Psoas muscle (tissue), 8 donors: ENCODE data around the gene PLPPR3. TPM values are rescaled to one million over a fixed set of nuclear protein-coding genes. Genes with fewer than 3 reads are reported as not detected.
A peak's percentile ranks its signal among the peaks of the same experiment; 100 is the strongest.
"Not testable (repeated sequence)": the region's sequence is repeated elsewhere in the genome, so short reads cannot be mapped to it uniquely, and the experiment has no call there.

Source experiments
- ATAC-seq, 4 donors: fragments of 200-7000 bp; cut with Tn5 transposase; one replicate each; pipeline ENCODE4 v1.9.1; 2020; ENCODE audit warnings: moderate library complexity in 3 of 4, mild to moderate bottlenecking in 2 of 4
- DNase-seq, 2 donors: peaks; one replicate each; pipeline ENCODE4 v3.0.0-alpha.2; 2020
- H3K27ac ChIP-seq: fragments of 200-600 bp; one replicate; pipeline ENCODE4 v1.8.0; 2022
- H3K27me3 ChIP-seq, 3 donors: fragments of 200-600 bp in 1 of 3; one replicate each; pipeline versions ENCODE4 v1.6.1 to v1.8.0; 2013 to 2022; ENCODE audit warnings: low read length in 2 of 3, mild to moderate bottlenecking in 2 of 3, moderate library complexity in 1 of 3; ENCODE audit not compliant: insufficient read depth in 3 of 3
- H3K36me3 ChIP-seq, 2 donors: fragments of 200-600 bp in 1 of 2; one replicate each; pipeline versions ENCODE4 v1.6.1 to v1.8.0; 2013 to 2022; ENCODE audit warnings: low read depth in 1 of 2, mild to moderate bottlenecking in 1 of 2, moderate library complexity in 1 of 2; ENCODE audit not compliant: insufficient read depth in 1 of 2
- H3K4me1 ChIP-seq: fragments of 200-600 bp; one replicate; pipeline ENCODE4 v1.8.0; 2022
- H3K4me3 ChIP-seq: fragments of 200-600 bp; one replicate; pipeline ENCODE4 v1.8.0; 2022; ENCODE audit warnings: mild to moderate bottlenecking
- H3K9me3 ChIP-seq: fragments of 200-600 bp; one replicate; pipeline ENCODE4 v1.8.0; 2022
- WGBS, 3 donors: extraction: QIAGEN DNeasy Blood & Tissue Kit; methylation state at CpG; one replicate each; pipeline versions ENCODE4 v1.1.6 to v1.1.7; 2013; 5-methylcytosine and 5-hydroxymethylcytosine counted together
- intact Hi-C, 2 donors: fragments of 100-400 bp; cut with DNase I; formaldehyde crosslinking; loops; one replicate each; pipeline versions ENCODE4 v1.11.0 to v1.14.2; 2022
- polyA plus RNA-seq, 3 donors: library from polyadenylated mRNA; stranded (reverse); fragments of 200-250 nt; gene quantifications; one replicate each; pipeline ENCODE4 v1.2.3, GENCODE V29; 2013
- total RNA-seq, 4 donors: library from RNA; stranded (reverse); fragmentation: NEBNext Ultra II Directional in 2 of 4; extraction: Animal tissue kit (Norgen Biotek cat#: 25700) in 2 of 4; gene quantifications; one replicate each; pipeline versions ENCODE4 v1.2.1 to v1.2.4, GENCODE V29; 2021 to 2023
- TF ChIP-seq, protein P1 (sequence below): fragments of 200-600 bp; IDR thresholded peaks from one replicate; pipeline ENCODE4 v1.8.0; 2022; ENCODE audit warnings: antibody characterized with exemption
- donor health status: healthy with polysubstance abuse.
- donor health status: DM: no; HTN: no; CAD: no; lungs with moderate emphysema.
- donor health status: Bipolar disorder and iron deficiency.
- donor health status: healthy.
- donor health status: DM: yes; HTN: yes; CAD: no.
- donor health status: DM: no; HTN: no; CAD: no.
- donor health status: DM: no; HTN: no; CAD: no.
- donor health status: DM: yes; HTN: yes; CAD: no.

PLPPR3 gene
- total and polyA plus RNA-seq, 7 donors, result not detected

DNA sequence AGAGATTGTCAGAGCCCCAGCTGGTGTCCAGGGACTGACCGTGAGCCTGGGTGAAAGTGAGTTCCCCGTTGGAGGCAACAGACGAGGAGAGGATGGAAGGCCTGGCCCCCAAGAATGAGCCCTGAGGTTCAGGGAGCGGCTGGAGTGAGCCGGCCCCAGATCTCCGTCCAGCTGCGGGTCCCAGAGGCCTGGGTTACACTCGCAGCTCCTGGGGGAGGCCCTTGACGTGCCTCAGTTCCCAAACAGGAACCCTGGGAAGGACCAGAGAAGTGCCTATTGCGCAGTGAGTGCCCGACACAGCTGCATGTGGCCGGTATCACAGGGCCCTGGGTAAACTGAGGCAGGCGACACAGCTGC lies 29.2 kb upstream of the PLPPR3 start:
- TF ChIP-seq, protein P1, sequence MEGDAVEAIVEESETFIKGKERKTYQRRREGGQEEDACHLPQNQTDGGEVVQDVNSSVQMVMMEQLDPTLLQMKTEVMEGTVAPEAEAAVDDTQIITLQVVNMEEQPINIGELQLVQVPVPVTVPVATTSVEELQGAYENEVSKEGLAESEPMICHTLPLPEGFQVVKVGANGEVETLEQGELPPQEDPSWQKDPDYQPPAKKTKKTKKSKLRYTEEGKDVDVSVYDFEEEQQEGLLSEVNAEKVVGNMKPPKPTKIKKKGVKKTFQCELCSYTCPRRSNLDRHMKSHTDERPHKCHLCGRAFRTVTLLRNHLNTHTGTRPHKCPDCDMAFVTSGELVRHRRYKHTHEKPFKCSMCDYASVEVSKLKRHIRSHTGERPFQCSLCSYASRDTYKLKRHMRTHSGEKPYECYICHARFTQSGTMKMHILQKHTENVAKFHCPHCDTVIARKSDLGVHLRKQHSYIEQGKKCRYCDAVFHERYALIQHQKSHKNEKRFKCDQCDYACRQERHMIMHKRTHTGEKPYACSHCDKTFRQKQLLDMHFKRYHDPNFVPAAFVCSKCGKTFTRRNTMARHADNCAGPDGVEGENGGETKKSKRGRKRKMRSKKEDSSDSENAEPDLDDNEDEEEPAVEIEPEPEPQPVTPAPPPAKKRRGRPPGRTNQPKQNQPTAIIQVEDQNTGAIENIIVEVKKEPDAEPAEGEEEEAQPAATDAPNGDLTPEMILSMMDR, result no peak
- Histone ChIP-seq H3K4me1 (peaks cover 7% of the 10 kb centered on the region), H3K27me3 (peaks cover 0 to 78% (median 16%) of the 10 kb centered on the region in 3 donors), H3K27ac (peak overlapping the region; percentile 14), H3K36me3 (no peaks in the 10 kb centered on the region), H3K4me3 (peak overlapping the region; percentile 2), H3K9me3 (no peaks in the 10 kb centered on the region)
- DNase-seq (no peak), ATAC-seq (no peak)
- intact Hi-C loops, result loop anchor here in 1 of 2 donors (10.0 kb wide), 1 partner anchor 134 kb away; the partner anchor contains the start of gene WDR18
- 17 to 28% (median 18%) methylated on average over 13 of the region's 13 CpGs for WGBS, 3 donors

DNA sequence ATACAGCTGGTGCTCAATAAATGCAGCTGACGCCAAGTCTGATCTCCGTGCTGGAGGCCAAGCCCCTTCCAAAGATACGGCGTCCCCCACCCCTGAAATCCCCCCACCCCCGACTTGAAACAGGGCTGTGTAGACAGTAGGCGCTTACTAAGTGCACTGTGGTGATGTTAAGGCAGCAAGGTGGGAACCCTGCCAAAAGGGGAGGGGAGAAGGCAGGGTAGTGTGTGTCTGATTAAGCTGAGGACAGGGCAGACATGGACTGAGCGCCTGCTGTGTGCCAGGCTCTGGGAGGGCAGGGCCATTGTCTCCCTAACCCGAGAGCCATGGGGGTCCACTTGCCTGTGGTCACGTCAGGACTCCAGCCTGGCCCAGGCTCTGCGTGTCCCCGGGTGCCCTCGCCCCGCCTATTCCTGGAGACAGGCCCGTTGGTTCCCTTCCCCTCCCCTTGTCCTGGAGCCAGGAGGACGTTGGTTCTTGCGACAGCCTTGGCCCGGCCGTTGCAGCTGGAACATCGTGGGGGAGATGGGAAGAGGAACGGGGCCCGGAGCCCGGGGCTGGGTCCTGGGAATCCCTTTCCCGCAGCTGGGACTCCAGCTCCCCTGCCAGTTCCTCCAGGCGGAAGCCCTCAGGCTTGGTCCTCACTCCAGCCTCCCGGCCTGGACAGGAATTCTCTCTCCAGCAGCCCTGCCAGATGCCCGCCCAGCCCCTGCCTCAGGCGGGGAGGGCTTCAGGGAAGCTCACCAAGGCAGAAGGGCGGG lies 28.6 kb upstream of the PLPPR3 start:
- H3K27me3 ChIP-seq, result peaks cover 0 to 78% (median 16%) of the 10 kb centered on the region in 3 donors
- TF ChIP-seq, protein P1, result no peak
- no peaks in the 10 kb centered on the region for H3K9me3 ChIP-seq
- peak overlapping the region; percentile 2 for H3K4me3 ChIP-seq
- ATAC-seq (peak; percentile 76 to 90 (median 86)), DNase-seq (peak; percentile 92 to 96)
- WGBS, 3 donors, result 13 to 14% (median 13%) methylated on average over 26 to 28 of the region's 28 CpGs
- intact Hi-C loops, result loop anchor here in 1 of 2 donors (10.0 kb wide), 1 partner anchor 134 kb away; the partner anchor contains the start of gene WDR18
- peak overlapping the region; percentile 14 for H3K27ac ChIP-seq
- peaks cover 7% of the 10 kb centered on the region for H3K4me1 ChIP-seq
- H3K36me3 ChIP-seq, result no peaks in the 10 kb centered on the region

DNA sequence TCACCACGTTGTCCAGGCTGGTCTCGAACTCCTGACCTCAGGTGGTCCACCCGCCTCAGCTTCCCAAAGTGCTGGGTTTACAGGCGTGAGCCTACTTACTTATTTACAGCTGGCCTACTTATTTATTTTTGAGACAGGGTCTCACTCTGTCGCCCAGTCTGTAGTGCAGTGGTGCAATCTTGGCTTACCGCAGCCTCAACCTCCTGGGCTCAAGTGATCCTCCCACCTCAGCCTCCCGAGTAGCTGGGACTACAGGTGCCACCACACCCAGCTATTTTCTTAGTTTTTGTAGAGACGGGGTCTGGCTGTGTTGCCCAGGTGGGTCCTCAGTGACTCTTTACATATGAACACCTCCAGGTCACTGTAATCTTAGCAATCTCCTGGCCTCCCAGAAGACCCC lies 27.4 kb upstream of the PLPPR3 start:
- H3K4me3 ChIP-seq, DNase-seq, H3K36me3 ChIP-seq, H3K9me3 ChIP-seq, ATAC-seq, H3K27ac ChIP-seq, intact Hi-C loops, H3K4me1 ChIP-seq: not testable (repeated sequence)
- 74 to 82% (median 78%) methylated on average over 8 of the region's 8 CpGs for WGBS, 3 donors
- H3K27me3 ChIP-seq, result peaks cover 0 to 79% (median 13%) of the 10 kb centered on the region in 3 donors

DNA sequence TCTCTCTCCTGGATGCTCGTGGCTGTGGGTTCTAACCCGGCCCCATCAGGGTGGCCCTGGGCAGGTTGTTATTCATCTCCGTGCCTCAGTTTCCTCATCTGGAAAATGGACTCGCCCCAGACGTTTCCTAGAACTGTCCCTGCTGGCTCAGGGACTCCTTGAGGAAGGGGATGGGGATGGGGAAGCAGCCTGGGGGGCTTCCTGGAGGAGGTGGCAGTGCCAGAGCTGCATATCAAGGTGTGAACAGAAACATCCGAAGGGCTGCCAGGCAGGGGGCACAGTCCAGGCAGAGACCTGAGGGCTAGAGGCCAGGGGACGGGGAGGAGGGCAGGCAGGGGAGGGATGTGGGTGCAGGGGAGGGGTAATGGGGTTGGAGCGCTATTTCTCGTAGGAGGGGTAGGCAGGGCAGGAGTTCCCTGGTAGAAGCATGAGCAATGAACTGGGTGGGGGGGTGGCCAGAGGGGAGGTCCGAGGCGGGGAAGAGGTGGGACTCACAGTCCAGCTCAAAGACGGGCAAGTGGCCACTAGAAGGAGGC lies 26.7 kb upstream of the PLPPR3 start:
- Histone ChIP-seq H3K27me3 (peaks cover 0 to 80% (median 17%) of the 10 kb centered on the region in 3 donors), H3K36me3 (no peaks in the 10 kb centered on the region), H3K4me1 (peaks cover 11% of the 10 kb centered on the region), H3K4me3 (no peak overlapping the region), H3K27ac (no peak overlapping the region), H3K9me3 (no peaks in the 10 kb centered on the region)
- 34 to 45% (median 35%) methylated on average over 12 of the region's 12 CpGs for WGBS, 3 donors
- intact Hi-C loops, result no loop called here
- TF ChIP-seq, protein P1, result no peak
- ATAC-seq, result no peak
- DNase-seq, result peak; percentile 52 to 69

DNA sequence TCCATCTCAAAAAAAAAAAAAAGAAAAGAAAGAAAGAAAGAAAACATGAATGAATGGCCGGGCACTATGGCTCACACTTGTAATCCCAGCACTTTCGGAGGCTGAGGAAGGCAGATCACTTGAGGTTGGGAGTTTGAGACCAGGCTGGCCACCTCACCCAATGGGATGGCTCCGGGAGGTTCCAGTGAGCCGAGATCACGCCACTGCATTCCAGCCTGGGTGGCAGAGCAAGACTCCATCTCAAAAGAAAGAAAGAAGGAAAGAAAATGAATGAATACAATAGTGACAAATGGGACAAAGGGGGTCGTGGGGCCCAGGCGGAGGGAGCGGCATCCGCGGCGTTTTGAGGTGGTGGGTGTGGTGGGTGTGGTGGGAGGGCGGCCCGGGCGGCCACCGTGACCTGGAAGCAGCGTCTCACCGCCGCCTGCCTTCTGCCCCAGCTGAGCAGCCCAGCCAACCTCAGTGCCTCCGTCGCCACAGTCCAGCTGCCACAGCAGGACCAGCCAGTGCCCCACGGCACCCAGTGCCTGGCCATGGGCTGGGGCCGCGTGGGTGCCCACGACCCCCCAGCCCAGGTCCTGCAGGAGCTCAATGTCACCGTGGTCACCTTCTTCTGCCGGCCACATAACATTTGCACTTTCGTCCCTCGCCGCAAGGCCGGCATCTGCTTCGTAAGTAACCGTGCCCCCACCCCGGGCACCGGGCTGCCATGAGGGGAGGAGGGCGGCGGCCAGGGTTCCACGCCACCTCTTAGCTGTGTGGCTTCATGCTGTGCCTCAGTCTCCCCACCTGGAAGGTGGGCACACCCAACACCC lies 24.2 kb upstream of the PLPPR3 start:
- ATAC-seq (no peak), DNase-seq (peak in 1 of 2 donors; percentile 49)
- Histone ChIP-seq H3K4me1 (peaks cover 14% of the 10 kb centered on the region), H3K27me3 (peaks cover 0 to 79% (median 15%) of the 10 kb centered on the region in 3 donors), H3K9me3 (no peaks in the 10 kb centered on the region), H3K36me3 (no peaks in the 10 kb centered on the region), H3K27ac (no peak overlapping the region), H3K4me3 (no peak overlapping the region)
- intact Hi-C loops, result no loop called here
- WGBS, 3 donors, result 48 to 60% (median 53%) methylated on average over 28 to 37 of the region's 37 CpGs
- TF ChIP-seq, protein P1, result no peak
